OCI-LY7 (cell line): Measurements from ENCODE around the gene WNK2.

Experiments
- CTCF ChIP-seq: fragments of 200-600 bp; sonication (generic); conservative IDR thresholded peaks from 2 replicates; pipeline ENCODE4 v1.5.1; 2014; ENCODE audit warnings: mild to moderate bottlenecking, antibody characterized with exemption, low read length, moderate library complexity, mixed read lengths
- EZH2phosphoT487 ChIP-seq: fragments of 200-600 bp; sonication (generic); IDR thresholded peaks from 2 replicates; pipeline ENCODE4 v1.6.1; 2018; ENCODE audit warnings: low read depth, borderline replicate concordance, mild to moderate bottlenecking, mixed run types, antibody characterized with exemption, low read length, moderate library complexity, mixed read lengths

- no peak for TF ChIP-seq CTCF
- TF ChIP-seq EZH2phosphoT487, result no peak
These were observed 184.5 kb downstream of the WNK2 start for GRCh38 chr9:93368437-93368836.
